GM18867 (cell line): ENCODE results near the gene ADGRA3.
"Not testable (repeated sequence)": the region's sequence is repeated elsewhere in the genome, so short reads cannot be mapped to it uniquely, and the experiment has no call there.

ENCODE experiments used
- ATAC-seq: cut with Tn5 transposase; IDR thresholded peaks from one replicate; pipeline ENCODE4 v1.9.1; 2021; ENCODE audit warnings: mild to moderate bottlenecking, moderate library complexity; ENCODE audit not compliant: unreplicated experiment

Gene ADGRA3

GRCh38 chr4:22384154-22384553 is 131.7 kb downstream of the ADGRA3 start:
- no peak for ATAC-seq

GRCh38 chr4:22382216-22382615 is 133.7 kb downstream of the ADGRA3 start:
- not testable (repeated sequence) for ATAC-seq

- ATAC-seq: no peak
These were observed 142.9 kb downstream of the ADGRA3 start for GRCh38 chr4:22372986-22373385.

- ATAC-seq: no peak
These were observed 145.8 kb downstream of the ADGRA3 start for GRCh38 chr4:22369901-22370562.

GRCh38 chr4:22363787-22364186 is 152.1 kb downstream of the ADGRA3 start:
- no peak for ATAC-seq

- no peak for ATAC-seq
These were observed 152.8 kb downstream of the ADGRA3 start for GRCh38 chr4:22363036-22363435.

- ATAC-seq: no peak
These were observed 158.8 kb downstream of the ADGRA3 start for GRCh38 chr4:22356987-22357596.

GRCh38 chr4:22348410-22348809 is 167.5 kb downstream of the ADGRA3 start:
- no peak for ATAC-seq

- no peak for ATAC-seq
These were observed 170.2 kb downstream of the ADGRA3 start for GRCh38 chr4:22345678-22346077.

GRCh38 chr4:22345055-22345454 is 170.8 kb downstream of the ADGRA3 start:
- no peak for ATAC-seq

- ATAC-seq: no peak
These were observed 172.3 kb downstream of the ADGRA3 start for GRCh38 chr4:22343606-22344005.

- ATAC-seq: no peak
These were observed 176.4 kb downstream of the ADGRA3 start for GRCh38 chr4:22339491-22339890.

GRCh38 chr4:22338796-22339195 is 177.1 kb downstream of the ADGRA3 start:
- ATAC-seq: no peak
